ENCODE measurements around the gene SSMEM1. TPM values are rescaled to one million over a fixed set of nuclear protein-coding genes. Genes with fewer than 3 reads are reported as not detected.

SSMEM1 gene
- total RNA-seq, 4 donors from 2014 or later, result not detected

- Histone ChIP-seq H3K27ac (no peak overlapping the region), H3K27me3 (no peaks in the 10 kb centered on the region), H3K4me3 (replicated peaks in 1 of 3) (no peak overlapping the region), H3K9me3 (no peaks in the 10 kb centered on the region), H3K36me3 (peaks cover 16 to 22% of the 10 kb centered on the region in 2 donors), H3K4me1 (no peaks in the 10 kb centered on the region)
- DNase-seq, result no peak
- TF ChIP-seq CTCF (IDR thresholded peaks at IDR 0.05) (no peak), POLR2A (IDR thresholded peaks at IDR 0.05) (no peak)
- WGBS, 2 donors, result 47 to 72% methylated on average over 2 of the region's 2 CpGs
- intact Hi-C loops (cut with DNase I), result no loop called here
Observed at GRCh38 chr7:130197094-130197493, 10.6 kb upstream of the SSMEM1 start.

- Histone ChIP-seq H3K4me3 (replicated peaks in 1 of 3) (no peak overlapping the region), H3K27me3 (no peaks in the 10 kb centered on the region), H3K27ac (no peak overlapping the region), H3K36me3 (peaks cover 13 to 19% of the 10 kb centered on the region in 2 donors), H3K9me3 (no peaks in the 10 kb centered on the region), H3K4me1 (peaks cover 0 to 7% of the 10 kb centered on the region in 2 donors)
- intact Hi-C loops (cut with DNase I), result loop anchor here (10.0 kb wide), 1 partner anchor 127 kb away; the partner anchor contains the start of gene KLHDC10
- 88 to 91% methylated on average over 7 of the region's 7 CpGs for WGBS, 2 donors
- no peak for DNase-seq
- TF ChIP-seq POLR2A (IDR thresholded peaks at IDR 0.05) (no peak), CTCF (IDR thresholded peaks at IDR 0.05) (no peak)
Observed at GRCh38 chr7:130201796-130202195, 5.9 kb upstream of the SSMEM1 start.

- intact Hi-C loops (cut with DNase I), result loop anchor here (10.0 kb wide), 1 partner anchor 131 kb away; the partner anchor contains the start of gene KLHDC10
- peak; percentile 95 for DNase-seq
- 12 to 14% methylated on average over 39 to 44 of the region's 44 CpGs for WGBS, 2 donors
- H3K27me3 ChIP-seq, result no peaks in the 10 kb centered on the region
- H3K27ac ChIP-seq, result peak within 1 kb of the TSS; percentile 70 to 91 (median 82)
- peak within 1 kb of the TSS; percentile 54 to 100 (median 57) for H3K4me3 ChIP-seq (replicated peaks in 1 of 3)
- peaks cover 13% of the 10 kb centered on the region in 2 donors for H3K36me3 ChIP-seq
- TF ChIP-seq CTCF (IDR thresholded peaks at IDR 0.05) (no peak), POLR2A (IDR thresholded peaks at IDR 0.05) (peak in 1 of 2 donors; percentile 75)
- H3K9me3 ChIP-seq, result no peaks in the 10 kb centered on the region
- peaks cover 0 to 7% of the 10 kb centered on the region in 2 donors for H3K4me1 ChIP-seq
Observed at GRCh38 chr7:130205084-130205947, 2.3 kb upstream of the SSMEM1 start, which contains the start of gene TMEM209. TSS of gene TMEM209 (minus strand) at chr7:130205406. CDS start at chr7:130205375, 31 bp downstream.

GRCh38 chr7:130207033-130207432 lies 627 bp upstream of the SSMEM1 start:
- intact Hi-C loops (cut with DNase I), result loop anchor here (10.0 kb wide), 1 partner anchor 132 kb away; the partner anchor contains the start of gene KLHDC10
- TF ChIP-seq POLR2A (IDR thresholded peaks at IDR 0.05) (no peak), CTCF (IDR thresholded peaks at IDR 0.05) (no peak)
- Histone ChIP-seq H3K27ac (no peak overlapping the region), H3K4me3 (replicated peaks in 1 of 3) (no peak overlapping the region), H3K9me3 (no peaks in the 10 kb centered on the region), H3K4me1 (peaks cover 0 to 7% of the 10 kb centered on the region in 2 donors), H3K27me3 (no peaks in the 10 kb centered on the region), H3K36me3 (peaks cover 3 to 4% of the 10 kb centered on the region in 2 donors)
- no peak for DNase-seq
- WGBS, 2 donors, result 90 to 93% methylated on average over 5 of the region's 5 CpGs

- 88 to 89% methylated on average over 2 of the region's 2 CpGs for WGBS, 2 donors
- Histone ChIP-seq H3K27me3 (no peaks in the 10 kb centered on the region), H3K9me3 (no peaks in the 10 kb centered on the region), H3K36me3 (no peaks in the 10 kb centered on the region), H3K4me1 (peaks cover 0 to 7% of the 10 kb centered on the region in 2 donors), H3K27ac (no peak overlapping the region), H3K4me3 (replicated peaks in 1 of 3) (no peak overlapping the region)
- intact Hi-C loops (cut with DNase I), result loop anchor here (10.0 kb wide), 1 partner anchor 134 kb away; the partner anchor contains the start of gene KLHDC10
- no peak for DNase-seq
- TF ChIP-seq POLR2A (IDR thresholded peaks at IDR 0.05), result no peak
- no peak for TF ChIP-seq CTCF (IDR thresholded peaks at IDR 0.05)
Observed at GRCh38 chr7:130208516-130208915, 856 bp downstream of the SSMEM1 start.

All from thyroid gland (tissue), 4 donors.